Liver (tissue), 9 donors: ENCODE results near the gene DPM1. TPM values are rescaled to one million over a fixed set of nuclear protein-coding genes. Genes with fewer than 3 reads are reported as not detected.
A peak's percentile ranks its signal among the peaks of the same experiment; 100 is the strongest.

Experiments used
- DNase-seq: peaks from one replicate; pipeline ENCODE4 v3.0.0-alpha.2; 2017; ENCODE audit warnings: low spot score
- H3K27ac ChIP-seq, 2 donors: one replicate each; pipeline ENCODE4 v1.7.0; 2013; ENCODE audit warnings: inconsistent platforms in 2 of 2, low read length in 2 of 2, control low read depth in 1 of 2, low read depth in 1 of 2, mild to moderate bottlenecking in 1 of 2
- H3K27me3 ChIP-seq, 4 donors: one replicate each; pipeline versions ENCODE4 v1.6.1 to v1.7.0; 2013; ENCODE audit warnings: low read length in 3 of 4, inconsistent platforms in 1 of 4, mild to moderate bottlenecking in 1 of 4, moderate library complexity in 1 of 4; ENCODE audit not compliant: control insufficient read depth in 4 of 4, insufficient read depth in 4 of 4
- H3K36me3 ChIP-seq, 4 donors: one replicate each; pipeline versions ENCODE4 v1.6.1 to v1.7.0; 2013; ENCODE audit warnings: low read length in 3 of 4, mild to moderate bottlenecking in 3 of 4, low read depth in 1 of 4, moderate library complexity in 1 of 4; ENCODE audit not compliant: control insufficient read depth in 4 of 4, insufficient read depth in 3 of 4
- H3K4me1 ChIP-seq, 4 donors: one replicate each; pipeline versions ENCODE4 v1.6.1 to v1.7.0; 2013; ENCODE audit warnings: low read length in 3 of 4, mild to moderate bottlenecking in 3 of 4, moderate library complexity in 1 of 4; ENCODE audit not compliant: control insufficient read depth in 4 of 4, insufficient read depth in 4 of 4
- H3K4me3 ChIP-seq, 3 donors: one replicate each; pipeline versions ENCODE4 v1.6.1 to v1.7.0; 2013; ENCODE audit warnings: low read length in 3 of 3, control low read depth in 1 of 3, low read depth in 1 of 3, mild to moderate bottlenecking in 1 of 3
- H3K9ac ChIP-seq, 2 donors: one replicate each; pipeline ENCODE4 v1.7.0; 2013; ENCODE audit warnings: low read length in 2 of 2, mild to moderate bottlenecking in 2 of 2, moderate library complexity in 2 of 2, control low read depth in 1 of 2, low read depth in 1 of 2
- H3K9me3 ChIP-seq, 4 donors: one replicate each; pipeline versions ENCODE4 v1.6.1 to v1.7.0; 2013; ENCODE audit warnings: low read length in 3 of 4; ENCODE audit not compliant: control insufficient read depth in 4 of 4
- ATF3 ChIP-seq: IDR thresholded peaks from 2 replicates; pipeline ENCODE4 v1.6.1; 2016; ENCODE audit warnings: antibody characterized with exemption
- CTCF ChIP-seq: fragments of 150-350 bp; IDR thresholded peaks from 2 replicates; pipeline ENCODE4 v1.5.1; 2017; ENCODE audit warnings: improper control_type of control experiment, low read depth, low read length; ENCODE audit not compliant: missing input control
- EGR1 ChIP-seq, 2 donors: IDR thresholded peaks; 2 replicates each; pipeline ENCODE4 v1.6.1; 2016 to 2018; ENCODE audit warnings: antibody characterized with exemption in 2 of 2, low read depth in 2 of 2
- FOXA2 ChIP-seq: IDR thresholded peaks from 2 replicates; pipeline ENCODE4 v1.6.1; 2016; ENCODE audit warnings: antibody characterized with exemption
- GABPA ChIP-seq, 2 donors: IDR thresholded peaks in 1 of 2; conservative IDR thresholded peaks in 1 of 2; 2 replicates each; pipeline ENCODE4 v1.6.1; 2016; ENCODE audit warnings: antibody characterized with exemption in 2 of 2, mild to moderate bottlenecking in 1 of 2, moderate library complexity in 1 of 2
- HNF4A ChIP-seq, 2 donors: conservative IDR thresholded peaks; 2 replicates each; pipeline ENCODE4 v1.6.1; 2016; ENCODE audit warnings: antibody characterized with exemption in 2 of 2, mild to moderate bottlenecking in 2 of 2
- HNF4G ChIP-seq: IDR thresholded peaks from 2 replicates; pipeline ENCODE4 v1.6.1; 2016; ENCODE audit warnings: antibody characterized with exemption
- JUND ChIP-seq, 2 donors: IDR thresholded peaks; 2 replicates each; pipeline ENCODE4 v1.6.1; 2016; ENCODE audit warnings: antibody characterized with exemption in 2 of 2
- MAX ChIP-seq: IDR thresholded peaks from 2 replicates; pipeline ENCODE4 v1.6.1; 2016; ENCODE audit warnings: antibody characterized with exemption
- NR2F2 ChIP-seq: IDR thresholded peaks from 2 replicates; pipeline ENCODE4 v1.6.1; 2016; ENCODE audit warnings: antibody characterized with exemption
- RAD21 ChIP-seq, 2 donors: IDR thresholded peaks; 2 replicates each; pipeline ENCODE4 v1.6.1; 2016; ENCODE audit warnings: antibody characterized with exemption in 2 of 2, mild to moderate bottlenecking in 2 of 2
- REST ChIP-seq: IDR thresholded peaks from 2 replicates; pipeline ENCODE4 v1.6.1; 2016; ENCODE audit warnings: antibody characterized with exemption, mild to moderate bottlenecking
- RXRA ChIP-seq, 2 donors: IDR thresholded peaks; 2 replicates each; pipeline ENCODE4 v1.6.1; 2017 to 2018; ENCODE audit warnings: antibody characterized with exemption in 2 of 2, mild to moderate bottlenecking in 1 of 2
- SP1 ChIP-seq: IDR thresholded peaks from 2 replicates; pipeline ENCODE4 v1.6.1; 2018; ENCODE audit warnings: antibody characterized with exemption, mild to moderate bottlenecking
- TAF1 ChIP-seq: conservative IDR thresholded peaks from 2 replicates; pipeline ENCODE4 v1.6.1; 2016; ENCODE audit warnings: antibody characterized with exemption, mild to moderate bottlenecking
- YY1 ChIP-seq: IDR thresholded peaks from 2 replicates; pipeline ENCODE4 v1.6.1; 2016; ENCODE audit warnings: antibody characterized with exemption, mild to moderate bottlenecking
- WGBS: extraction: QIAGEN DNeasy Blood & Tissue Kit; methylation state at CpG from one replicate; pipeline ENCODE4 v1.1.7; 2013; 5-methylcytosine and 5-hydroxymethylcytosine counted together
- polyA plus RNA-seq, 2 donors: library from polyadenylated mRNA; stranded (reverse) in 1 of 2; unstranded in 1 of 2; fragments of 200-250 nt in 1 of 2; fragments of >200 nt in 1 of 2; fragmentation: Nextera tagmentation in 1 of 2; extraction: Ambion mirVana in 1 of 2; gene quantifications; one replicate each; pipeline versions ENCODE4 v1.2.1 to v1.2.3, GENCODE V29; 2013 to 2015
- total RNA-seq, 2 donors: library from RNA; depleted of rRNA; stranded (reverse); fragments of >200 nt; gene quantifications; one replicate each; pipeline ENCODE4 v1.2.3, GENCODE V29; 2014
- donor health status: healthy.
- donor health status: healthy.
- donor health status: healthy.
- donor health status: healthy.
- donor health status: healthy.

The DPM1 gene
- total and polyA plus RNA-seq, 4 donors, result 27.2 to 42.6 (median 35.2) TPM

GRCh38 chr20:50957276-50957675 lies 1.1 kb downstream of the DPM1 start:
- peaks cover 8 to 42% (median 30%) of the 10 kb centered on the region in 4 donors for H3K4me1 ChIP-seq
- peak overlapping the region; percentile 57 to 92 for H3K9ac ChIP-seq
- no peaks in the 10 kb centered on the region for H3K27me3 ChIP-seq
- H3K4me3 ChIP-seq, result peak overlapping the region; percentile 76 to 97 (median 97)
- TF ChIP-seq HNF4A (conservative IDR thresholded peaks at IDR 0.05) (peak; percentile 52 to 63), JUND (IDR thresholded peaks at IDR 0.05) (peak in 1 of 2 donors; percentile 52), RAD21 (IDR thresholded peaks at IDR 0.05) (no peak), NR2F2 (no peak), HNF4G (no peak), SP1 (peak; percentile 27), RXRA (IDR thresholded peaks at IDR 0.05) (peak; percentile 37 to 51), ATF3 (peak; percentile 75)
- DNase-seq, result no peak
- H3K36me3 ChIP-seq, result peaks cover 5 to 17% (median 10%) of the 10 kb centered on the region in 4 donors
- peak overlapping the region; percentile 75 to 91 for H3K27ac ChIP-seq
- WGBS, result 9% methylated on average over 7 of the region's 7 CpGs
- peaks cover 0 to 3% (median 0%) of the 10 kb centered on the region in 4 donors for H3K9me3 ChIP-seq

GRCh38 chr20:50953821-50954220 lies 4.5 kb downstream of the DPM1 start:
- no peak overlapping the region for H3K4me3 ChIP-seq
- peaks cover 2 to 25% (median 14%) of the 10 kb centered on the region in 4 donors for H3K4me1 ChIP-seq
- no peak overlapping the region for H3K9ac ChIP-seq
- DNase-seq, result no peak
- no peak overlapping the region for H3K27ac ChIP-seq
- TF ChIP-seq JUND (IDR thresholded peaks at IDR 0.05), result no peak
- TF ChIP-seq REST, result no peak
- no peak for TF ChIP-seq CTCF
- no peak for TF ChIP-seq YY1
- TF ChIP-seq RAD21 (IDR thresholded peaks at IDR 0.05), result no peak
- TF ChIP-seq ATF3, result no peak
- no peak for TF ChIP-seq SP1
- TF ChIP-seq GABPA (IDR thresholded peaks at IDR 0.05 in 1 of 2, conservative IDR thresholded peaks at IDR 0.05 in 1 of 2), result no peak
- TF ChIP-seq HNF4A (conservative IDR thresholded peaks at IDR 0.05), result no peak
- TF ChIP-seq MAX, result no peak
- no peak for TF ChIP-seq FOXA2
- no peak for TF ChIP-seq EGR1 (IDR thresholded peaks at IDR 0.05; ENCODE audit: low read depth in 2 of 2)
- no peak for TF ChIP-seq NR2F2
- no peak for TF ChIP-seq RXRA (IDR thresholded peaks at IDR 0.05)
- no peak for TF ChIP-seq TAF1
- no peaks in the 10 kb centered on the region for H3K9me3 ChIP-seq
- peaks cover 8 to 36% (median 29%) of the 10 kb centered on the region in 4 donors for H3K36me3 ChIP-seq
- no peaks in the 10 kb centered on the region for H3K27me3 ChIP-seq
